Neural cell (in vitro differentiated cells): Measurements from ENCODE around the gene SLC2A1. TPM values are rescaled to one million over a fixed set of nuclear protein-coding genes. Genes with fewer than 3 reads are reported as not detected.
"Not testable (repeated sequence)": the region's sequence is repeated elsewhere in the genome, so short reads cannot be mapped to it uniquely, and the experiment has no call there.

ENCODE experiments used
- H2AFZ ChIP-seq: fragments of 200-600, 300-800 bp; sonication (generic), shearing (Covaris generic); 2 replicates; pipeline ENCODE4 v1.6.0; 2014; ENCODE audit warnings: low read depth, mild to moderate bottlenecking, antibody characterized with exemption, low read length, moderate library complexity
- H3F3A ChIP-seq: fragments of 200-600 bp; shearing (Covaris generic); 2 replicates; pipeline ENCODE4 v1.6.1; 2016; ENCODE audit warnings: mild to moderate bottlenecking, moderate library complexity, mixed read lengths, antibody characterized with exemption, low read length; ENCODE audit not compliant: insufficient read depth, poor library complexity, severe bottlenecking
- H3K27ac ChIP-seq: fragments of 200-600, 300-800 bp; sonication (generic), shearing (Covaris generic); 2 replicates; pipeline ENCODE4 v1.5.1; 2014; ENCODE audit warnings: mild to moderate bottlenecking, low read length, moderate library complexity
- H3K27me3 ChIP-seq: fragments of 300-800, 200-600 bp; sonication (generic), shearing (Covaris generic); 2 replicates; pipeline ENCODE4 v1.6.0; 2014; ENCODE audit warnings: mild to moderate bottlenecking, low read depth, low read length, moderate library complexity; ENCODE audit not compliant: insufficient read depth
- H3K36me3 ChIP-seq: fragments of 300-800, 200-600 bp; sonication (generic), shearing (Covaris generic); 2 replicates; pipeline ENCODE4 v1.5.1; 2014; ENCODE audit warnings: mild to moderate bottlenecking, antibody characterized with exemption, low read length, moderate library complexity; ENCODE audit not compliant: insufficient read depth
- H3K4me2 ChIP-seq: fragments of 300-800, 200-600 bp; sonication (generic), shearing (Covaris generic); 2 replicates; pipeline ENCODE4 v1.6.0; 2014; ENCODE audit warnings: mild to moderate bottlenecking, low read length
- H3K4me3 ChIP-seq: fragments of 300-800, 200-600 bp; sonication (generic), shearing (Covaris generic); 2 replicates; pipeline ENCODE4 v1.5.1; 2014; ENCODE audit warnings: mild to moderate bottlenecking, low read length, moderate library complexity
- H3K79me2 ChIP-seq: fragments of 200-600 bp; shearing (Covaris generic); replicated peaks from 2 replicates; pipeline ENCODE4 v1.6.0; 2014; ENCODE audit warnings: mild to moderate bottlenecking, low read length, moderate library complexity; ENCODE audit not compliant: insufficient read depth
- H3K9ac ChIP-seq: fragments of 300-800, 200-600 bp; sonication (generic), shearing (Covaris generic); 2 replicates; pipeline ENCODE4 v1.6.1; 2016; ENCODE audit warnings: mild to moderate bottlenecking, low read length, mixed read lengths
- H3K9me2 ChIP-seq: fragments of 200-600 bp; shearing (Covaris generic); 2 replicates; pipeline ENCODE4 v1.6.1; 2016; ENCODE audit warnings: mild to moderate bottlenecking, low read length, mixed read lengths; ENCODE audit not compliant: insufficient read depth
- H3K9me3 ChIP-seq: fragments of 200-600, 300-800 bp; sonication (generic), shearing (Covaris generic); 2 replicates; pipeline ENCODE4 v1.6.1; 2016; ENCODE audit warnings: mild to moderate bottlenecking, mixed run types, low read length, moderate library complexity, mixed read lengths
- H4K20me1 ChIP-seq: fragments of 200-600 bp; shearing (Covaris generic); 2 replicates; pipeline ENCODE4 v1.6.1; 2016; ENCODE audit warnings: mild to moderate bottlenecking, mixed run types; ENCODE audit not compliant: insufficient read depth
- EP300 ChIP-seq: fragments of 450-650 bp; conservative IDR thresholded peaks from 2 replicates; pipeline ENCODE4 v1.6.1; 2014; ENCODE audit warnings: antibody characterized with exemption, mild to moderate bottlenecking, moderate library complexity; ENCODE audit not compliant: poor library complexity, severe bottlenecking
- EZH2 ChIP-seq: fragments of 200-600, 300-800 bp; shearing (Covaris generic), sonication (generic); IDR thresholded peaks from 2 replicates; pipeline ENCODE4 v1.6.1; 2014; ENCODE audit warnings: antibody characterized with exemption, low read length, borderline replicate concordance, mild to moderate bottlenecking; ENCODE audit not compliant: insufficient read depth, poor library complexity, severe bottlenecking
- MXI1 ChIP-seq: fragments of 450-650 bp; conservative IDR thresholded peaks from 2 replicates; pipeline ENCODE4 v1.6.1; 2014; ENCODE audit warnings: antibody characterized with exemption, mild to moderate bottlenecking; ENCODE audit not compliant: poor library complexity, severe bottlenecking
- POLR2AphosphoS5 ChIP-seq: IDR thresholded peaks from 2 replicates; pipeline ENCODE4 v1.6.1; 2012
- RAD21 ChIP-seq: fragments of 450-650 bp; conservative IDR thresholded peaks from 2 replicates; pipeline ENCODE4 v1.6.1; 2014; ENCODE audit warnings: antibody characterized with exemption, mild to moderate bottlenecking, moderate library complexity
- SMC3 ChIP-seq: fragments of 450-650 bp; conservative IDR thresholded peaks from 2 replicates; pipeline ENCODE4 v1.6.1; 2014; ENCODE audit warnings: antibody characterized with exemption, mild to moderate bottlenecking, moderate library complexity; ENCODE audit not compliant: poor library complexity
- TAF1 ChIP-seq: IDR thresholded peaks from 2 replicates; pipeline ENCODE4 v1.6.1; 2012; ENCODE audit warnings: low read depth
- polyA plus RNA-seq: library from polyadenylated mRNA; depleted of rRNA; stranded (reverse); fragments of >200 nt; gene quantifications from 2 replicates; pipeline ENCODE4 v1.2.3, GENCODE V29; 2014
- TF ChIP-seq, protein P1 (sequence below): IDR thresholded peaks from 2 replicates; pipeline ENCODE4 v1.6.1; 2012; ENCODE audit warnings: borderline replicate concordance
- TF ChIP-seq, protein P2 (sequence below): fragments of 450-650 bp; IDR thresholded peaks from 2 replicates; pipeline ENCODE4 v1.5.1; 2014; ENCODE audit warnings: antibody characterized with exemption, mild to moderate bottlenecking, moderate library complexity; ENCODE audit not compliant: poor library complexity, severe bottlenecking

SLC2A1 gene
- polyA plus RNA-seq, 1 donor from 2014 or later, result 39.4 TPM

DNA sequence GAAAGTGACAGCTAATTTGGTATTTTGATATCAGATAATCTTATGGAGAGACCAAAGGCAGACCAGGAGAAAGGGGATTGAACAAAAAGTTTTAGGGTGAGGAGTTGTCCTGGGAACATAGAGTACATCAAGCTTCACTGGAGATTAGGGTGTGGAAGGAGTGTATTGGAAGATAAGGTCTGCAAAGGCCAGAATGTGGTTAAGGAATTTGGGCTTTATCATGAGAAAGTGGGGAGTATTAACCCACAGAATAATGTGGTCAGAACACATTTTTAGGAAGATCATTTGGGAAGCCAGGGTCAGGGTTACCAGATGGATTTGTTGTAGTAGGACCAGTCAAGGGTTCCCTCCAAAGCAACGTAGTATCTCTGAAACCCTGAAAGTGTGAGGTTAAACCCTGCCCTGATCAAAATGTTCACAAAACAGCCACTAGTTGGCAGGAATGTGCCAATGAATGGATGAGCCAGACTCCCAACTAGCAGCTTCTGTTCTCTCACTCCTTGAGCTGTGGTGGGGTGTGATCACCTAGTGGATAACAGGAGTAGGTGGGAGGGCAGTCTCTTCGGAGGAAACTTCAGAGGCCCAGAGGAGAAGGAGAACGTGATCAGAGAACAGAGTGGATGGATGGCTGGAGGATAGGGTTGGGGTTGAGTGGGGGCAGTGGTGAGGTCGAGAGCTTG lies 35.8 kb downstream of the SLC2A1 start:
- H3K79me2 ChIP-seq, result no peaks in the 10 kb centered on the region
- H3K36me3 ChIP-seq, result peaks cover 2% of the 10 kb centered on the region
- peak overlapping the region; percentile 85 for H3K4me3 ChIP-seq
- H3F3A ChIP-seq, result peaks cover 10% of the 10 kb centered on the region
- H3K27ac ChIP-seq, result peak overlapping the region; percentile 94
- H3K27me3 ChIP-seq, result no peaks in the 10 kb centered on the region
- H3K4me2 ChIP-seq, result no peak overlapping the region
- H3K9me2 ChIP-seq, result no peaks in the 10 kb centered on the region
- H3K9me3 ChIP-seq, result no peaks in the 10 kb centered on the region
- no peaks in the 10 kb centered on the region for H4K20me1 ChIP-seq
- TF ChIP-seq EZH2 (no peak), TAF1 (no peak), SMC3 (peak; percentile 29), MXI1 (no peak), POLR2AphosphoS5 (no peak), EP300 (no peak), RAD21 (peak; percentile 55)
- TF ChIP-seq, protein P1, sequence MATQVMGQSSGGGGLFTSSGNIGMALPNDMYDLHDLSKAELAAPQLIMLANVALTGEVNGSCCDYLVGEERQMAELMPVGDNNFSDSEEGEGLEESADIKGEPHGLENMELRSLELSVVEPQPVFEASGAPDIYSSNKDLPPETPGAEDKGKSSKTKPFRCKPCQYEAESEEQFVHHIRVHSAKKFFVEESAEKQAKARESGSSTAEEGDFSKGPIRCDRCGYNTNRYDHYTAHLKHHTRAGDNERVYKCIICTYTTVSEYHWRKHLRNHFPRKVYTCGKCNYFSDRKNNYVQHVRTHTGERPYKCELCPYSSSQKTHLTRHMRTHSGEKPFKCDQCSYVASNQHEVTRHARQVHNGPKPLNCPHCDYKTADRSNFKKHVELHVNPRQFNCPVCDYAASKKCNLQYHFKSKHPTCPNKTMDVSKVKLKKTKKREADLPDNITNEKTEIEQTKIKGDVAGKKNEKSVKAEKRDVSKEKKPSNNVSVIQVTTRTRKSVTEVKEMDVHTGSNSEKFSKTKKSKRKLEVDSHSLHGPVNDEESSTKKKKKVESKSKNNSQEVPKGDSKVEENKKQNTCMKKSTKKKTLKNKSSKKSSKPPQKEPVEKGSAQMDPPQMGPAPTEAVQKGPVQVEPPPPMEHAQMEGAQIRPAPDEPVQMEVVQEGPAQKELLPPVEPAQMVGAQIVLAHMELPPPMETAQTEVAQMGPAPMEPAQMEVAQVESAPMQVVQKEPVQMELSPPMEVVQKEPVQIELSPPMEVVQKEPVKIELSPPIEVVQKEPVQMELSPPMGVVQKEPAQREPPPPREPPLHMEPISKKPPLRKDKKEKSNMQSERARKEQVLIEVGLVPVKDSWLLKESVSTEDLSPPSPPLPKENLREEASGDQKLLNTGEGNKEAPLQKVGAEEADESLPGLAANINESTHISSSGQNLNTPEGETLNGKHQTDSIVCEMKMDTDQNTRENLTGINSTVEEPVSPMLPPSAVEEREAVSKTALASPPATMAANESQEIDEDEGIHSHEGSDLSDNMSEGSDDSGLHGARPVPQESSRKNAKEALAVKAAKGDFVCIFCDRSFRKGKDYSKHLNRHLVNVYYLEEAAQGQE, result no peak
- TF ChIP-seq, protein P2, sequence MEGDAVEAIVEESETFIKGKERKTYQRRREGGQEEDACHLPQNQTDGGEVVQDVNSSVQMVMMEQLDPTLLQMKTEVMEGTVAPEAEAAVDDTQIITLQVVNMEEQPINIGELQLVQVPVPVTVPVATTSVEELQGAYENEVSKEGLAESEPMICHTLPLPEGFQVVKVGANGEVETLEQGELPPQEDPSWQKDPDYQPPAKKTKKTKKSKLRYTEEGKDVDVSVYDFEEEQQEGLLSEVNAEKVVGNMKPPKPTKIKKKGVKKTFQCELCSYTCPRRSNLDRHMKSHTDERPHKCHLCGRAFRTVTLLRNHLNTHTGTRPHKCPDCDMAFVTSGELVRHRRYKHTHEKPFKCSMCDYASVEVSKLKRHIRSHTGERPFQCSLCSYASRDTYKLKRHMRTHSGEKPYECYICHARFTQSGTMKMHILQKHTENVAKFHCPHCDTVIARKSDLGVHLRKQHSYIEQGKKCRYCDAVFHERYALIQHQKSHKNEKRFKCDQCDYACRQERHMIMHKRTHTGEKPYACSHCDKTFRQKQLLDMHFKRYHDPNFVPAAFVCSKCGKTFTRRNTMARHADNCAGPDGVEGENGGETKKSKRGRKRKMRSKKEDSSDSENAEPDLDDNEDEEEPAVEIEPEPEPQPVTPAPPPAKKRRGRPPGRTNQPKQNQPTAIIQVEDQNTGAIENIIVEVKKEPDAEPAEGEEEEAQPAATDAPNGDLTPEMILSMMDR, result peak; percentile 66
- H2AFZ ChIP-seq, result no peak overlapping the region
- no peak overlapping the region for H3K9ac ChIP-seq

DNA sequence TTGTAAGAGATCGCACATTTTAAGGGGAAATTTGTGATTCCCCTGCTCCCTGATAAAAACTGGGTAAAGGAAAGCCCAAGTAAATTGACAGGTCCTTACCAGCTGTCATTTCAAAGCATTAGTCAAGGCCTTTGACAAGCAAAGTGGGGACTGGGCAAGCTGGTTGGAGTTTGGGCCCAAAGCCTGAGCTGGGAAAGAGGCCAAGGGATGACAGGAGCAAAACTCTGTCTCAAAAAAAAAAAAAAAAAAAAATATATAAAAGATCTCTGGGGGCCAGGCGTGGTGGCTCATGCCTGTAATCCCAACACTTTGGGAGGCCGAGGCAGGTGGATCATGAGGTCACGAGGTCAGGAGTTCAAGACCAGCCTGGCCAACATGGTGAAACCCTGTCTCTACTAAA lies 36.9 kb downstream of the SLC2A1 start:
- Histone ChIP-seq H3K36me3 (no peaks in the 10 kb centered on the region), H2AFZ (no peak overlapping the region), H3K4me2 (no peak overlapping the region), H3K4me3 (no peak overlapping the region), H3F3A (peaks cover 10% of the 10 kb centered on the region), H3K9me2 (no peaks in the 10 kb centered on the region), H3K27ac (no peak overlapping the region), H3K27me3 (no peaks in the 10 kb centered on the region), H3K79me2 (no peaks in the 10 kb centered on the region), H3K9ac (no peak overlapping the region), H3K9me3 (no peaks in the 10 kb centered on the region), H4K20me1 (no peaks in the 10 kb centered on the region)
- TF ChIP-seq, protein P2, result no peak

DNA sequence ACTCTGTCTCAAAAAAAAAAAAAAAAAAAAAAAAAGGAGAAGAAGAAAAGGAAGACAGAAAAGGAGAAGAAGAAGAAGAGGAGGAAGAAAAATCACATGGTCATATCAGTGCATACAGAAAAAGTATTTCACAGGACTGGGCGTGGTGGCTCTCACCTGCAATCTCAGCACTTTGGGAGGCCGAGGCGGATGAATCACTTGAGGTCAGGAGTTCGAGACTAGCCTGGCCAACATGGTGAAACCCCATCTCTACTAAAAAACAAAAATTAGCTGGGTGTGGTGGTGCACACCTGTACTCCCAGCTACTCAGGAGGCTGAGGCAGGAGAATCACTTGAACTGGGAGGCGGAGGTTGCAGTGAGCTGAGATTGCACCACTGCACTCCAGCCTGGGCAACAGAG lies 39.0 kb downstream of the SLC2A1 start:
- H3K4me3 ChIP-seq, H3K9me2 ChIP-seq, H3K27me3 ChIP-seq, H3F3A ChIP-seq, H3K27ac ChIP-seq, H4K20me1 ChIP-seq, H3K9me3 ChIP-seq, H2AFZ ChIP-seq, H3K36me3 ChIP-seq, H3K4me2 ChIP-seq, H3K79me2 ChIP-seq, H3K9ac ChIP-seq: not testable (repeated sequence)
